ENCODE measurements around the gene PLA2G15.

DNA sequence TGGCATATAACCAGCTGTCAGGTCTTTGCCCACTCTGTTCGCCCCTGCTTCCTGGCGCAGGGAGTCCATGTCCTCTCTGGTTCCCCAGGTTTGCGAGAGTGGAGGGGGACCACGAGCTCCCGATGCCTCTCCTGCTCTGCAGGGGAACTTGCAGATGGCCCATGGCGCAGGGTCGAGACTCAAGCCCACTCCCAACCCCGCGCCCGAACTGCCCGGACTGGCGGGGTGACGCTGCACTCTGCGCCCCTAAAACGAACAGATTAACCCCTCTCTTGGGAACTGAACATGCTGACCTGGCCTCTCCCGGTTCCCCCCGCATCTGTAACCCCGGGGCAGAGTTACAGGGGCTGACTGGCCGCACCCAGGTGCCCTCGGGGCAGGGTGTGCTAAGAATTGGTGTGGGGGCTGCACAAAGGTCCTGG is 681 bp upstream of the PLA2G15 start:
- no peak for TF ChIP-seq EZH2 (IDR thresholded peaks at IDR 0.05; ENCODE audit: borderline replicate concordance)
- TF ChIP-seq, protein P1, sequence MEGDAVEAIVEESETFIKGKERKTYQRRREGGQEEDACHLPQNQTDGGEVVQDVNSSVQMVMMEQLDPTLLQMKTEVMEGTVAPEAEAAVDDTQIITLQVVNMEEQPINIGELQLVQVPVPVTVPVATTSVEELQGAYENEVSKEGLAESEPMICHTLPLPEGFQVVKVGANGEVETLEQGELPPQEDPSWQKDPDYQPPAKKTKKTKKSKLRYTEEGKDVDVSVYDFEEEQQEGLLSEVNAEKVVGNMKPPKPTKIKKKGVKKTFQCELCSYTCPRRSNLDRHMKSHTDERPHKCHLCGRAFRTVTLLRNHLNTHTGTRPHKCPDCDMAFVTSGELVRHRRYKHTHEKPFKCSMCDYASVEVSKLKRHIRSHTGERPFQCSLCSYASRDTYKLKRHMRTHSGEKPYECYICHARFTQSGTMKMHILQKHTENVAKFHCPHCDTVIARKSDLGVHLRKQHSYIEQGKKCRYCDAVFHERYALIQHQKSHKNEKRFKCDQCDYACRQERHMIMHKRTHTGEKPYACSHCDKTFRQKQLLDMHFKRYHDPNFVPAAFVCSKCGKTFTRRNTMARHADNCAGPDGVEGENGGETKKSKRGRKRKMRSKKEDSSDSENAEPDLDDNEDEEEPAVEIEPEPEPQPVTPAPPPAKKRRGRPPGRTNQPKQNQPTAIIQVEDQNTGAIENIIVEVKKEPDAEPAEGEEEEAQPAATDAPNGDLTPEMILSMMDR (IDR thresholded peaks at IDR 0.05; ENCODE audit: poor library complexity) = no peak

Measured in hepatocyte (in vitro differentiated cells).